GM19328 (cell line): Measurements from ENCODE around the gene ZFR.
A peak's percentile ranks its signal among the peaks of the same experiment; 100 is the strongest.

Experiments
- ATAC-seq: cut with Tn5 transposase; IDR thresholded peaks from one replicate; pipeline ENCODE4 v1.9.1; 2021; ENCODE audit warnings: mild to moderate bottlenecking, moderate library complexity; ENCODE audit not compliant: unreplicated experiment

The ZFR gene

DNA sequence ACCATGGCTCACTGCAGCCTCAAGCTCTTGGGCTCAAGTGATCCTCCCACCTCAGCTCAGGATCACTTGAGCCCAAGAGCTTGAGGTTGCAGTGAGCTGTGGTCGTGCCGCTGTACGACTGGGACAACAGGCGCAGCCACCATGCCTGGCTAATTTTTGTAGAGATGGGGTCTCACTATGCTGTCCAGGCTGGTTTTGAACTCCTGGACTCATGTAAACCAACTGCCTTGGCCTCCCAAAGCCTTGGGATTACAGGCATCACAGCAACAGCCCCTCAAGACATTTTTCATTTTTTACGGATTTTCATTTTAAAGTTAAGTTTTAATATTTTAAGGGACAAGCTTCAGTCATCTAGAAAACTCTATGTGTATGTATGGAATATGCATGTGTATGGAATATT lies 78.9 kb downstream of the ZFR start:
- ATAC-seq, result no peak

- no peak for ATAC-seq
Observed at GRCh38 chr5:32363030-32363429, 81.5 kb downstream of the ZFR start.

DNA sequence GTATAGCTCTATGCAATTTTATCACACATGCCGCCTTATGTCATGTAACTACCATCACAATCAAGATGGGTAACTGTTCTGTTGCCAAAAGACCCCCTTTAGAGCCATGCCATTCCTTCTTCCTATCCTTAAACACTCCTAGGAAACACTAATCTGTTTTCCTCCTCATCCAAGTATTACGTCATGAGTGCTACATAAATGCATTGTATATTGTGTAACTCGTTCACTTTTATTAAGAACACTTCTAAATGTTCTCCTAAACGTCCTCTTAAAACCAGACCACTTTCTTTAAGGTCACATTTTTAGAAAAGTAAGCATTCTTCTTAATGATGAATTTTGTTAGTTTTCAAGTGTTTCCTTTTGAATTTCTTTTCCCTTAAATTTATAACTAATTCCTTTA lies 82.0 kb downstream of the ZFR start:
- ATAC-seq, result no peak

DNA sequence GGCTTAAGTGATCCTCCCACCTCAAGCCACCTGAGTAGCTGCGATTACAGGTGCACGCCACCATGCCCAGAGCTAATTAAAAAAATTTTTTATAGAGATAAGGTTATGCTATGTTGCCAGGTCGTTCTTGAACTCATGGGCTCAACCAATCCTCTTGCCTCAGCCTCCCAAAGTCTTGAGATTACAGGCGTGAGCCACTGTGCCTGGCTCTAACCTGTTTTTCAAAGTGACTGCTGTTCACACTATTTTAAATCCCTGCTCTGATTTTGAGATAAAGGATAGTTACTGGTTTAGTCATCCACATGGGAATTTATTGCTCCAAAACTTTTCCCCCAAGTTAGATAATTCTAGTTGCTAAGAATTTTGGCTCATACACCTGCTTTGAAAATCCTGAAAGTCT lies 83.6 kb downstream of the ZFR start:
- ATAC-seq, result no peak

DNA sequence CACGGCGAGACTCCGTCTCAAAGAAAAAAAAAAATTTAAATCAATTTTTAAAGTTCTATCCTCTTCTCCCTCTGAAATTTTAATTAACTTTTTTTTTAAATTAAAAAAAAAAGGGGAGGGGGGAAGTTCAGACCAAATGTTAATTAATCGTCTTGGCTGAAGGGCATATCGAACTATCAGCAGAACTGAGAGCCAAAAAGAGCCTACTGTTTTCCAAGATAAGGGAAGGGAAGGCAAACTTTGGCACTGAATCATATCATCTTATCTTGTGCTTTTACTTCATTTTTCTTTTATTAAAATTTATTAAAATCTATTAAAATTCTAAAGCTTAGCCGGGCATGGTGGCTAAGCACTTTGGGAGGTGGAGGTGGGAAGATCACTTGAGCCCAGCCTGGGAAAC lies 85.9 kb downstream of the ZFR start:
- no peak for ATAC-seq

DNA sequence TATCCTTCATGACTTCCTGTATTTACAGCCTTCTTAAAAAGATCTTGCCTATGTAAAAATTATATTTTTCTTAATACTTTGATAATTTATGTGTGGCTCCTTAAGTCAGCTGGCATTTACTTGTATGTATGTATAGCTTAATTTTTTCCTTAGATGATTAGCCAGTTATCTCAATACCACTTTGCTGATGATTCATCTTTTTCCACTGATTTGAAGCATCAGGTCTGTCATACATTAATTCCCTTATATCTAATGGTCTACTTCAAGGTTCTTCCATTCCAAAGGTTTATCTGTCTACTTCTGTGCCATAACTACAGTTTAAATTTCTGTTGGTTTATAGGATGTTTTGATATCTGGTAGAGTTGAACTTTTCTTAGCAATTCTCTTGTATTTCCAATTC lies 86.9 kb downstream of the ZFR start:
- ATAC-seq, result no peak

DNA sequence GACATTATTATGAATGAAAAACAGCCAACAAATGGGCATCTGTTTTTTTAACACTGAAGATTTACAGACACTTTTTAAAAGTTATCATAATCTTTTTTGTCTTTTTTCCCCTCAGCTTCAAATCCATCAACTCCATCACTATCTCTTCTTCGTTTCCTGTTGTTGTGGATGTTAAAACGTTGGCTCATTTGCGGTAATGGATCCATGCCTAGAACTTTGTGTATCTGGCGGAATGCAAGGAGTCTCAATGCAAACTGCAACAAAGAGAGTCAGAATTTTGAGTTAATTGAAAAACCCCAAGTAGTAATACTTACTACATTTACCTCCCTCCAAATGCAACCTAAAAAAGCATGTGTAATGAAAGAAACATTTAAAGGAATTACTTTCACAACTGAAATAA lies 88.9 kb downstream of the ZFR start:
- ATAC-seq, result no peak

- ATAC-seq, result no peak
Observed at GRCh38 chr5:32353420-32353819, 91.1 kb downstream of the ZFR start.

DNA sequence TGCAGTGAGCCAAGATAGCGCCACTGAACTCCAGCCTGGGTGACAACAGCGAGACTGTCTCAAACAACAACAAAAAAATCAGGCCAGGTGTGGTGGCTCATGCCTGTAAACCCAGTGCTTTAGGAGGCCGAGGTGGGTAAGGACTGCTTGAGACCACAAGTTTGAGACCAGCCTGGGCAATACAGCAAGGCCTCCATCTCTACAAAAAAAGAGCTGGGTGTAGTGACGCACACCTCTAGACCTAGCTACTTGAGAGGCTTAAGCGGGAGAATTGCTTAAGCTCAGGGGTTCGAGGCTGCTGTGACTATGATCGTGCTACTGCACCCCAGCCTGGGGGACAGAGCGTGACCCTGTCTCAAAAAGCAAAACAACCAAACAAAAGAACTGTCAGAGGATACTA lies 91.9 kb downstream of the ZFR start:
- ATAC-seq, result no peak

DNA sequence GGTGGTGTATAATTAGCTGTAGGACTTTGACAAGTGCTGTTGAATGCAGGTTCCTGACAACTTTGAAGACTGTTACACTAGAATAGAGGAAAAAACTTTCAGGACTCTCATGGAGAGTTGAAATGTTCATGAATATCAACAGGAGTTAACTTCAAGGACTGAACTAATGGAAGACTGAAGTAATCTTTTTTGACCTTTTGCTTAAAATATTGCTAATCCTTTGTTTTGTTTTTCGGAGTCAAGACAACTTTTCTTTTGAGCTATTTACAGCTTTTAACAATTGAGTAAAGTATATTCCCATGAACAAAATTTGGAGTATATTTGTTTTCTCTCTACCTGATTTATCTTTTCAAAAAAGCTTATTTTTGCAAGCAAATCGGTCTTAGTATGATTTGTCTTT lies 97.7 kb downstream of the ZFR start:
- ATAC-seq, result no peak

GRCh38 chr5:32343058-32343672 lies 101.4 kb downstream of the ZFR start:
- no peak for ATAC-seq

DNA sequence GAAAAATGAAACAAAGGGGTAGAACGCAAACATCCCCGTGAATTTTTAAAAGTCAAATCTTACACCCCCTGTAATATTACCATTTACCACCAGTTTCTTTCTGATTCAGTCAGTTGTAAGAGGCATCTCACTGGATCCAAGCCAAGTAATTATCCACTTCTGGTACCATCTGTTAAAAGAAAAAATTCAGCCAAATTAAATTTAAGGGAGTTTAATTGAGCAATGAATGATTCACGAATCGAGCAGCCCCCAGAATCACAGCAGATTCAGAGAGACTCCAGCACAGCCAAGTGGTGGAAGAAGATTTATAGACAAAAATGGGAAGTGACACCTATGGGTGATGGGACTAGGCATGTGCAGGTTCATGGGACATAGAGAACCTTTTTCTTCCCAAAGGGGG lies 101.9 kb downstream of the ZFR start:
- no peak for ATAC-seq

DNA sequence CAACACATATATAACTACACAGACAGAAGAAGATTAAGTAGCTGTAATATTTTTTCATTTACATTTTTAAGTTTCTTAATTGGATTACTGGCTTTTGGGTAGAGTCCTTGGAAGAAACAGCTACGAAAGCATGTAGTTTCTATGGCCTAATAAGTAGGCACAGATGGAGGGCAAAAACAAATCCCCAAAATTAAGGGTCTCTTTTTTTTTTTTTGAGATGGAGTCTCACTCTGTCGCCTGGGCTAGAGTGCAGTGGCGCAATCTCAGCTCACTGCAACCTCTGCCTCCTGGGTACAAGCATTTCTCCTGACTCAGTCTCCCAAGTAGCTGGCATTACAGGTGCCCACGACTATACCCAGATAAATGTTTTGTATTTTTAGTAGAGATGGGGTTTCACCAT lies 104.7 kb downstream of the ZFR start:
- ATAC-seq, result no peak

DNA sequence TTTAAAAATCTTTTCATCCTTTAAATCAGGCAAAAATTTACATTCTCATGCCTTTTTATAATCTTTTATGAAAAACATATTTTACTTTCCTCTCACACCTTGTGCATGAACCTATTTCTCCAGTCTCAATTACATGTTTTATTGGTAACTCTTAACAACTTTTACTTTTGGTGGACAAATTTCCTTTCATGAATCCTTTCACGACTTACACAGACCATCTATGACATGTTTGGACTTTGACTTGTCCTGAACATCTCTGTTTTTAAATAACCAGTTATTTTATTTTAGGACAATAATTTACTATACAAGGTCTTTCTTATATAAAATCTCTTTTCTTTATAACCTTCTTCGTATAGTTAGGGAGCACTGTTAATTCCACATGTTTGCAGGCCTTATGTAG lies 105.3 kb downstream of the ZFR start:
- ATAC-seq, result no peak

- no peak for ATAC-seq
Observed at GRCh38 chr5:32332966-32333365, 111.6 kb downstream of the ZFR start.

- no peak for ATAC-seq
Observed at GRCh38 chr5:32332361-32332760, 112.2 kb downstream of the ZFR start.

- no peak for ATAC-seq
Observed at GRCh38 chr5:32331935-32332274, 112.6 kb downstream of the ZFR start.

GRCh38 chr5:32331217-32331934 lies 113.2 kb downstream of the ZFR start:
- ATAC-seq, result no peak

DNA sequence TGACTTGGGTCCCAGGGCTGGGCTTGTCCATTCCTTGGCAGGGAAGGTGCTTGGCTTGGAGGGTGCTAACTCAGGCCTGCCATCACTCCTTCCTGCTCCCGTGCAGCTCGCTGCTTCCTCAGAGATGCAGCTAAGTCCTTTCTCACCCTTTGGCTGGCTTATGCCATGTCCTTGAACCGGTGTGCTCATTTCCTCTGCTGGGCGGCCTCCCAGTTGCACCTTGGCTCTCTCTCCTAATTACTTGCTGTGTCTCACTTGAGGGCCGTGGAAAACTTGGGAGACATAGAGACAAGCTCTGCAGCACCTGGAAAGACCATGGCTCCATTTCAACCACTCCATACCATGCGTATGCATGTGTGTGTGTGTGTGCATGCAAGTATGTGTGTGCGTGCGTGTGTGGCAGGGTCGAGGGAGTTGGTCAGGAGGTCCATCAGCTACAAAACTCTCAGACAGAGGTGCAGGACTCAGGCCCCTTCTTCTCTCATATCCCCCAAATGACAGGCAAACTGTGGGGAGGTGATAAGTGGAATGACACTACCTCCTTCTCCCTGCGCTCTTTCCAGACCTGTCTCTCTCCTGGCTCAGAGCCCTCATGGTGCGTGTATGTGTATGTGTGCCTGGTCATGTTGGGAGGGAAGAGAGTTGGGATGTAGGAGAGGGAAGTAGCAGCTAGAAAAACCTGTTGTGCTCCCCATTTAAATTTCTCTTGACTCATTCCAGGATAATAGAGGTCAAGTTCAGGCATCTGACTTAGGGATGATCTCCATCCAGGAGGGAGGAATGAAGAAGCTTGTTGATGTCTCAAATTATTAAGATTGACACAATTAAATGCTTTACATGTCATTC lies 114.2 kb downstream of the ZFR start:
- ATAC-seq, result no peak

- peak; percentile 78 for ATAC-seq
Observed at GRCh38 chr5:32329395-32329834, 115.1 kb downstream of the ZFR start.

GRCh38 chr5:32326216-32326772 lies 118.2 kb downstream of the ZFR start:
- no peak for ATAC-seq

- ATAC-seq, result no peak
Observed at GRCh38 chr5:32325616-32326015, 118.9 kb downstream of the ZFR start.
